ENCODE data around the gene ZNF76. TPM values are rescaled to one million over a fixed set of nuclear protein-coding genes. Genes with fewer than 3 reads are reported as not detected.

The ZNF76 gene
- total and polyA plus RNA-seq, 2 donors (not counting 3 experiments of a cell fraction or from before 2014, with no cell fraction given), result 27.9 to 34.6 TPM

- Histone ChIP-seq H3K9me1 (replicated peaks; ENCODE audit: control insufficient read depth, extremely low read depth, insufficient read depth, low read length) (no peaks in the 10 kb centered on the region), H3K4me1 (ENCODE audit: control insufficient read depth, extremely low read depth, insufficient read depth, low read length) (peaks cover 10% of the 10 kb centered on the region), H3K4me2 (ENCODE audit: insufficient read depth, low read length) (no peak overlapping the region), H3K9me3 (replicated peaks; ENCODE audit: control insufficient read depth, insufficient read depth, low read length) (no peaks in the 10 kb centered on the region), H3K79me2 (ENCODE audit: control insufficient read depth, insufficient read depth, low read length) (no peaks in the 10 kb centered on the region), H3K9ac (replicated peaks; ENCODE audit: extremely low read depth, insufficient read depth, low read length) (no peak overlapping the region), H3K36me3 (ENCODE audit: control insufficient read depth in 2 of 2, extremely low read depth in 1 of 2, insufficient read depth in 2 of 2, low read length in 2 of 2) (peaks cover 6 to 33% of the 10 kb centered on the region in 2 experiments), H4K20me1 (replicated peaks; ENCODE audit: control insufficient read depth, extremely low read depth, insufficient read depth, low read length) (no peaks in the 10 kb centered on the region), H3K4me3 (replicated peaks in 1 of 3; ENCODE audit: insufficient read depth in 1 of 3, low read depth in 1 of 3, low read length in 3 of 3) (no peak overlapping the region), H2AFZ (ENCODE audit: low read depth, low read length) (no peak overlapping the region), H3K27ac (ENCODE audit: insufficient read depth, low read depth, low read length) (no peak overlapping the region), H3K27me3 (ENCODE audit: control insufficient read depth in 2 of 2, insufficient read depth in 2 of 2, low read length in 2 of 2) (no peaks in the 10 kb centered on the region)
- intact Hi-C loops (cut with micrococcal nuclease) (loop anchor here (10.0 kb wide), 1 partner anchor 439 kb away; the partner anchor contains the start of gene ARMC12), dilution Hi-C loops (cut with MboI; ENCODE audit: extremely low pct_ligation_motif_present, low sequenced_read_pairs) (no loop called here)
- DNase-seq (ENCODE audit: low read depth, low spot score) (no peak), FAIRE-seq (no peak)
- BruUV-seq (replicated peaks), result no TSS peak
- TF ChIP-seq, protein P1, sequence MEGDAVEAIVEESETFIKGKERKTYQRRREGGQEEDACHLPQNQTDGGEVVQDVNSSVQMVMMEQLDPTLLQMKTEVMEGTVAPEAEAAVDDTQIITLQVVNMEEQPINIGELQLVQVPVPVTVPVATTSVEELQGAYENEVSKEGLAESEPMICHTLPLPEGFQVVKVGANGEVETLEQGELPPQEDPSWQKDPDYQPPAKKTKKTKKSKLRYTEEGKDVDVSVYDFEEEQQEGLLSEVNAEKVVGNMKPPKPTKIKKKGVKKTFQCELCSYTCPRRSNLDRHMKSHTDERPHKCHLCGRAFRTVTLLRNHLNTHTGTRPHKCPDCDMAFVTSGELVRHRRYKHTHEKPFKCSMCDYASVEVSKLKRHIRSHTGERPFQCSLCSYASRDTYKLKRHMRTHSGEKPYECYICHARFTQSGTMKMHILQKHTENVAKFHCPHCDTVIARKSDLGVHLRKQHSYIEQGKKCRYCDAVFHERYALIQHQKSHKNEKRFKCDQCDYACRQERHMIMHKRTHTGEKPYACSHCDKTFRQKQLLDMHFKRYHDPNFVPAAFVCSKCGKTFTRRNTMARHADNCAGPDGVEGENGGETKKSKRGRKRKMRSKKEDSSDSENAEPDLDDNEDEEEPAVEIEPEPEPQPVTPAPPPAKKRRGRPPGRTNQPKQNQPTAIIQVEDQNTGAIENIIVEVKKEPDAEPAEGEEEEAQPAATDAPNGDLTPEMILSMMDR (IDR thresholded peaks at IDR 0.05; ENCODE audit: extremely low read depth in 1 of 2, insufficient read depth in 1 of 2, low read depth in 1 of 2, low read length in 2 of 2), result no peak
- TF ChIP-seq EZH2 (IDR thresholded peaks at IDR 0.05; ENCODE audit: borderline replicate concordance, low read depth, low read length, severe bottlenecking), result no peak
- TF ChIP-seq MYC (IDR thresholded peaks at IDR 0.05; ENCODE audit: low read depth, low read length), result no peak
- TF ChIP-seq FOS (IDR thresholded peaks at IDR 0.05; ENCODE audit: borderline replicate concordance, insufficient read depth, low read length), result no peak
- TF ChIP-seq, protein P2, sequence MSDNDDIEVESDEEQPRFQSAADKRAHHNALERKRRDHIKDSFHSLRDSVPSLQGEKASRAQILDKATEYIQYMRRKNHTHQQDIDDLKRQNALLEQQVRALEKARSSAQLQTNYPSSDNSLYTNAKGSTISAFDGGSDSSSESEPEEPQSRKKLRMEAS (IDR thresholded peaks at IDR 0.05; ENCODE audit: insufficient read depth, insufficient read length), result no peak
- TF ChIP-seq GATA2 (IDR thresholded peaks at IDR 0.05; ENCODE audit: insufficient read depth, insufficient read length, low read depth, low read length), result no peak
- no peak for TF ChIP-seq JUN (IDR thresholded peaks at IDR 0.05; ENCODE audit: borderline replicate concordance, insufficient read depth, insufficient read length, low read depth)
- no peak for TF ChIP-seq POLR2AphosphoS5 (IDR thresholded peaks at IDR 0.05; ENCODE audit: insufficient read depth, low read depth, low read length)
- TF ChIP-seq POLR2A (IDR thresholded peaks at IDR 0.05; ENCODE audit: low read depth, low read length), result no peak
- ChIA-PET CTCF (interaction anchor here (0.7 to 3.8 kb wide), 9 partner anchors 9 to 442 kb away, joined by 3 to 67 read pairs (median 11); partner anchors contain the start of genes ARMC12, PPARD and RPL10A), POLR2A (no interaction called here)
These were observed 36.2 kb downstream of the ZNF76 start for GRCh38 chr6:35295521-35296315.
